Kidney (tissue), 14 donors: Measurements from ENCODE around the gene HOXB8. TPM values are rescaled to one million over a fixed set of nuclear protein-coding genes. Genes with fewer than 3 reads are reported as not detected.
A peak's percentile ranks its signal among the peaks of the same experiment; 100 is the strongest.

Source experiments
- DNase-seq, 5 donors: peaks; one replicate each; pipeline ENCODE4 v3.0.0-alpha.2; 2013 to 2020
- FAIRE-seq: peaks from 2 replicates; lab custom pipeline; 2012; peaks lifted over from hg19 to GRCh38; lab: Jason Lieb, UNC
- H3K27ac ChIP-seq, 2 donors: one replicate each; pipeline ENCODE4 v1.7.0; 2013; ENCODE audit warnings: low read depth in 2 of 2, low read length in 2 of 2, inconsistent platforms in 1 of 2
- H3K27me3 ChIP-seq: one replicate; pipeline ENCODE4 v1.7.1; 2013; ENCODE audit warnings: low read length, inconsistent platforms; ENCODE audit not compliant: control insufficient read depth, insufficient read depth
- H3K36me3 ChIP-seq, 3 donors: one replicate each; pipeline versions ENCODE4 v1.7.0 to v1.7.1; 2013; ENCODE audit warnings: low read length in 3 of 3, control low read depth in 1 of 3, inconsistent platforms in 1 of 3; ENCODE audit not compliant: insufficient read depth in 3 of 3, control insufficient read depth in 2 of 3
- H3K4me1 ChIP-seq, 3 donors: one replicate each; pipeline versions ENCODE4 v1.7.0 to v1.7.1; 2013; ENCODE audit warnings: low read length in 3 of 3, inconsistent platforms in 1 of 3, low read depth in 1 of 3; ENCODE audit not compliant: control insufficient read depth in 2 of 3, insufficient read depth in 2 of 3
- H3K4me3 ChIP-seq, 3 donors: one replicate each; pipeline versions ENCODE4 v1.7.0 to v1.8.1; 2013; ENCODE audit warnings: low read length in 3 of 3, control low read depth in 1 of 3, inconsistent platforms in 1 of 3
- H3K9ac ChIP-seq, 3 donors: one replicate each; pipeline versions ENCODE4 v1.7.0 to v1.7.1; 2013; ENCODE audit warnings: low read length in 3 of 3, control low read depth in 1 of 3, inconsistent platforms in 1 of 3
- H3K9me3 ChIP-seq, 3 donors: one replicate each; pipeline versions ENCODE4 v1.7.0 to v1.7.1; 2013; ENCODE audit warnings: low read length in 3 of 3, control low read depth in 1 of 3, inconsistent platforms in 1 of 3; ENCODE audit not compliant: control insufficient read depth in 2 of 3, insufficient read depth in 1 of 3
- CTCF ChIP-seq: IDR thresholded peaks from 3 replicates; pipeline ENCODE4 v1.5.1; 2012; ENCODE audit warnings: mild to moderate bottlenecking, moderate library complexity, borderline replicate concordance; ENCODE audit not compliant: insufficient read depth; ENCODE audit errors: extremely low read depth
- intact Hi-C: fragments of 100-400 bp; cut with DNase I; formaldehyde crosslinking; loops from one replicate; pipeline ENCODE4 v1.11.1; 2022
- polyA plus RNA-seq: library from polyadenylated mRNA; stranded (reverse); fragments of 350-450 nt; fragmentation: Illumina TruSeq; extraction: RNeasy Lipid Tissue Mini Kit (QIAGEN cat#74804); gene quantifications from one replicate; pipeline ENCODE4 v1.2.3, GENCODE V29; 2014; ENCODE audit warnings: low read depth, low replicate concordance; ENCODE audit not compliant: insufficient read depth
- total RNA-seq: library from RNA; stranded (reverse); fragmentation: NEBNext Ultra II Directional; extraction: Animal tissue kit (Norgen Biotek cat#: 25700); gene quantifications from one replicate; pipeline ENCODE4 v1.2.1, GENCODE V29; 2021
- donor health status: control.
- donor health status: control.
- donor health status: control.
- donor health status: control.
- donor health status: control.
- donor health status: DM: yes; HTN: yes; CAD: no.
- donor health status: Normal renal cell carcinoma (clear cell type).

Gene HOXB8
- total and polyA plus RNA-seq, 2 donors from 2014 or later: 19.3 to 48.7 TPM

DNA sequence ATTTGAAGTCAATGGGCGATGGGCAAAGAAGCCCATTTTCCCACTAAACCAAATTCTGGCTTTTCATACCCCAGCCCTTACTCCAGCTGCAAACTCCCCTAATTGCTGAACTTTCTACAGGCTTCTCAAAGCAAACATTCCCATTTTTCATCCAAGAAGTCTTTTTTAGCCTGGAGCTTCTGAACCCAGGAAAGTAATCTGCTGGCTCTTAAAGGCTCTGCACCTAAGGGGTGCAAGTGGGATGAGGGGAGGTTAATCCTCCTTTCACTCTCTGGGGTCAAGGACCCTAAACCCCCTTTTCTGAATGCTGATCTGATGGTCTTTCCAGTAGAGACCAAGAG is 6.6 kb downstream of the HOXB8 start:
- DNase-seq (no peak), FAIRE-seq (no peak)
- Histone ChIP-seq H3K36me3 (no peaks in the 10 kb centered on the region), H3K9me3 (peaks cover 0 to 3% (median 0%) of the 10 kb centered on the region in 3 donors), H3K27me3 (no peaks in the 10 kb centered on the region), H3K4me1 (peaks cover 3 to 12% (median 12%) of the 10 kb centered on the region in 3 donors), H3K27ac (peak overlapping the region; percentile 97), H3K4me3 (peak overlapping the region; percentile 11 to 85 (median 52)), H3K9ac (peak overlapping the region in 2 of 3 donors; percentile 59 to 98)
- intact Hi-C loops: no loop called here
- TF ChIP-seq CTCF: no peak

- Histone ChIP-seq H3K4me1 (peaks cover 3 to 12% (median 12%) of the 10 kb centered on the region in 3 donors), H3K27me3 (no peaks in the 10 kb centered on the region), H3K9me3 (peaks cover 0 to 3% (median 0%) of the 10 kb centered on the region in 3 donors), H3K9ac (peak overlapping the region; percentile 69 to 79 (median 77)), H3K4me3 (peak overlapping the region in 2 of 3 donors; percentile 51 to 54), H3K27ac (peak overlapping the region; percentile 90 to 94), H3K36me3 (no peaks in the 10 kb centered on the region)
- intact Hi-C loops: no loop called here
- FAIRE-seq (no peak), DNase-seq (no peak)
- TF ChIP-seq CTCF: no peak
Observed at GRCh38 chr17:48606892-48607614, 8.0 kb downstream of the HOXB8 start.

GRCh38 chr17:48605991-48606891 is 8.9 kb downstream of the HOXB8 start:
- TF ChIP-seq CTCF: no peak
- peaks cover 3 to 12% (median 12%) of the 10 kb centered on the region in 3 donors for H3K4me1 ChIP-seq
- H3K27ac ChIP-seq: peak overlapping the region; percentile 90 to 94
- H3K9ac ChIP-seq: peak overlapping the region; percentile 30 to 79 (median 77)
- H3K9me3 ChIP-seq: peaks cover 0 to 3% (median 0%) of the 10 kb centered on the region in 3 donors
- H3K4me3 ChIP-seq: peak overlapping the region; percentile 54 to 94 (median 72)
- no peaks in the 10 kb centered on the region for H3K27me3 ChIP-seq
- H3K36me3 ChIP-seq: no peaks in the 10 kb centered on the region
- intact Hi-C loops: no loop called here
- FAIRE-seq (no peak), DNase-seq (no peak)
